Testis (tissue), 2 donors: Measurements from ENCODE around the gene GCNT2.

Experiments
- CTCF ChIP-seq, 3 experiments: fragments of 450-650 bp in 2 of 3; fragments of 200-600 bp in 1 of 3; sonication (generic) in 1 of 3; IDR thresholded peaks; one replicate each; pipeline ENCODE4 v1.5.1; 2016 to 2019; ENCODE audit warnings: antibody characterized with exemption in 3 of 3, mild to moderate bottlenecking in 2 of 3, moderate library complexity in 1 of 3
- POLR2A ChIP-seq: fragments of 450-650 bp; IDR thresholded peaks from one replicate; pipeline ENCODE4 v1.6.1; 2017; ENCODE audit warnings: antibody characterized with exemption, mild to moderate bottlenecking, moderate library complexity

- TF ChIP-seq POLR2A = no peak
- no peak for TF ChIP-seq CTCF (IDR thresholded peaks at IDR 0.05)
Observed at GRCh38 chr6:10567256-10568026, 46.3 kb downstream of the GCNT2 start.
